AG10803 (cell line): ENCODE measurements around the gene MACIR.
A peak's percentile ranks its signal among the peaks of the same experiment; 100 is the strongest.

Experiments
- DNase-seq: peaks from one replicate; pipeline ENCODE4 v3.0.0; 2010; ENCODE audit warnings: low read depth
- H3K4me3 ChIP-seq: 2 replicates; pipeline ENCODE4 v1.5.1; 2011; ENCODE audit warnings: mild to moderate bottlenecking, low read length, control low read depth
- CTCF ChIP-seq: conservative IDR thresholded peaks from 2 replicates; pipeline ENCODE4 v1.5.1; 2011; ENCODE audit warnings: mild to moderate bottlenecking, low read length, control low read depth, inconsistent platforms

MACIR gene

GRCh38 chr5:103258368-103258956 is at the start of gene MACIR:
Gene MACIR, plus strand, starts transcription at chr5:103258763. Its CDS starts 17,157 bp downstream, at chr5:103275920.
- DNase-seq: peak; percentile 99
- TF ChIP-seq CTCF: 0 out of 2 replicates have a peak, but pooled peaks have one; percentile 20
- H3K4me3 ChIP-seq: peak within 1 kb of the TSS; percentile 84

- DNase-seq: no peak
- no peak overlapping the region for H3K4me3 ChIP-seq
- no peak for TF ChIP-seq CTCF
These were observed 49.5 kb upstream of the MACIR start for GRCh38 chr5:103209065-103209464.

- no peak for DNase-seq
- no peak overlapping the region for H3K4me3 ChIP-seq
- no peak for TF ChIP-seq CTCF
These were observed 47.6 kb upstream of the MACIR start for GRCh38 chr5:103210952-103211351.

- no peak for TF ChIP-seq CTCF
- H3K4me3 ChIP-seq: no peak overlapping the region
- DNase-seq: peak; percentile 9
These were observed 46.7 kb upstream of the MACIR start for GRCh38 chr5:103211576-103212561.

- DNase-seq: no peak
- no peak for TF ChIP-seq CTCF
These were observed 42.4 kb upstream of the MACIR start for GRCh38 chr5:103216137-103216536.

GRCh38 chr5:103216697-103217096 is 41.9 kb upstream of the MACIR start:
- no peak for DNase-seq
- H3K4me3 ChIP-seq: no peak overlapping the region
- no peak for TF ChIP-seq CTCF

More at GRCh38 chr5:103216137-103216536, 42.4 kb upstream of the MACIR start:
- no peak overlapping the region for H3K4me3 ChIP-seq

GRCh38 chr5:103217101-103217500 is 41.5 kb upstream of the MACIR start:
- no peak for TF ChIP-seq CTCF
- H3K4me3 ChIP-seq: no peak overlapping the region
- no peak for DNase-seq
